Hepatocyte (in vitro differentiated cells): ENCODE measurements around the gene ATXN3L. TPM values are rescaled to one million over a fixed set of nuclear protein-coding genes. Genes with fewer than 3 reads are reported as not detected.

ENCODE experiments used
- DNase-seq: peaks from one replicate; pipeline ENCODE4 v3.0.0-alpha.2; 2016; ENCODE audit warnings: low spot score
- H2AFZ ChIP-seq: fragments of 200-600 bp; sonication (generic); 2 replicates; pipeline ENCODE4 v1.6.0; 2016; ENCODE audit warnings: antibody characterized with exemption, mild to moderate bottlenecking
- H3K27ac ChIP-seq: fragments of 200-600 bp; sonication (generic); 2 replicates; pipeline ENCODE4 v1.5.1; 2016; ENCODE audit warnings: mild to moderate bottlenecking
- H3K27me3 ChIP-seq: fragments of 200-600 bp; sonication (generic); 2 replicates; pipeline ENCODE4 v1.6.1; 2016
- H3K36me3 ChIP-seq: fragments of 200-600 bp; sonication (generic); replicated peaks from 2 replicates; pipeline ENCODE4 v1.5.1; 2016; ENCODE audit warnings: low read depth; ENCODE audit not compliant: insufficient read depth
- H3K4me1 ChIP-seq: fragments of 200-600 bp; sonication (generic); 2 replicates; pipeline ENCODE4 v1.5.1; 2016; ENCODE audit warnings: mild to moderate bottlenecking, moderate library complexity; ENCODE audit not compliant: insufficient read depth
- H3K4me2 ChIP-seq: fragments of 200-600 bp; sonication (generic); 2 replicates; pipeline ENCODE4 v1.6.0; 2016
- H3K4me3 ChIP-seq: fragments of 200-600 bp; sonication (generic); 2 replicates; pipeline ENCODE4 v1.5.1; 2016; ENCODE audit warnings: mild to moderate bottlenecking
- H3K79me2 ChIP-seq: fragments of 200-600 bp; sonication (generic); 2 replicates; pipeline ENCODE4 v1.6.0; 2017; ENCODE audit warnings: mild to moderate bottlenecking
- H3K9me2 ChIP-seq: fragments of 200-600 bp; sonication (generic); replicated peaks from 2 replicates; pipeline ENCODE4 v1.6.0; 2017; ENCODE audit warnings: mild to moderate bottlenecking; ENCODE audit not compliant: insufficient read depth
- H3K9me3 ChIP-seq: fragments of 200-600 bp; sonication (generic); 2 replicates; pipeline ENCODE4 v1.5.1; 2016; ENCODE audit warnings: low read depth, mild to moderate bottlenecking
- H4K20me1 ChIP-seq: fragments of 200-600 bp; sonication (generic); 2 replicates; pipeline ENCODE4 v1.6.0; 2016; ENCODE audit warnings: mild to moderate bottlenecking; ENCODE audit not compliant: insufficient read depth, poor library complexity, severe bottlenecking
- EZH2 ChIP-seq: fragments of 200-600 bp; sonication (generic); IDR thresholded peaks from 2 replicates; pipeline ENCODE4 v1.6.1; 2016; ENCODE audit warnings: antibody characterized with exemption, mild to moderate bottlenecking, borderline replicate concordance
- EZH2phosphoT487 ChIP-seq: fragments of 200-600 bp; sonication (generic); IDR thresholded peaks from one replicate; pipeline ENCODE4 v1.6.1; 2018; ENCODE audit warnings: antibody characterized with exemption, mild to moderate bottlenecking, low read depth, moderate library complexity; ENCODE audit not compliant: unreplicated experiment, severe bottlenecking
- WGBS: methylation state at CpG from one replicate; pipeline ENCODE4 v1.1.6; 2016; ENCODE audit warnings: low lambda C conversion rate; ENCODE audit errors: missing lambda C conversion rate; 5-methylcytosine and 5-hydroxymethylcytosine counted together
- polyA plus RNA-seq: library from polyadenylated mRNA; unstranded; fragments of >200 nt; fragmentation: Nextera tagmentation; extraction: Ambion mirVana; gene quantifications from 2 replicates; pipeline ENCODE4 v1.2.1, GENCODE V29; 2016
- total RNA-seq: library from RNA; depleted of rRNA; stranded (reverse); fragments of >200 nt; gene quantifications from 2 replicates; pipeline ENCODE4 v1.2.3, GENCODE V29; 2014
- TF ChIP-seq, protein P1 (sequence below): fragments of 200-600 bp; sonication (generic); IDR thresholded peaks from 2 replicates; pipeline ENCODE4 v1.5.1; 2016; ENCODE audit warnings: antibody characterized with exemption, mild to moderate bottlenecking; ENCODE audit not compliant: poor library complexity

Gene ATXN3L
- total and polyA plus RNA-seq, 2 experiments from 2014 or later = not detected

DNA sequence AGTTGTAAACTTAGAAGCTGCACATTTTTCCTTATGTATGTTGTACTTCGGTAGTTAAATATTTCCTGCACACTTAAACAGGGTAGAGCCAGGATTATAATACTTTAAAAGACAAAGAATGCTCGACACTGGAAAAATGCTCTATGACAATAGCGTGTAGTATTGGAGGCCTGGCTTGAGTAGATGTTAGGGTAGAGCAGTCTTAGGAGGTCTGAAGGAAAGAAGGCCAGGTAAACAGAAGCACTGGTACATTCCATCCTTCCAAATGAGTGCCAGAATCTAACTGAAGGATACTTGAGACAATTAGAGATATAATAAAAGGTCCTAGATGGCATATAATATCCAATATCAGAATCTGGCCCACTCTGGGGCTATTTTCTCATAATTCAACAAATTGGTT, 42.3 kb downstream of the ATXN3L start:
- no peaks in the 10 kb centered on the region for H3K79me2 ChIP-seq
- no peaks in the 10 kb centered on the region for H3K9me3 ChIP-seq
- H3K4me3 ChIP-seq = no peak overlapping the region
- H3K36me3 ChIP-seq = no peaks in the 10 kb centered on the region
- no peaks in the 10 kb centered on the region for H3K9me2 ChIP-seq
- peak overlapping the region; percentile 64 for H3K27ac ChIP-seq
- peaks cover 18% of the 10 kb centered on the region for H3K4me1 ChIP-seq
- TF ChIP-seq EZH2 (no peak), EZH2phosphoT487 (no peak)
- TF ChIP-seq, protein P1, sequence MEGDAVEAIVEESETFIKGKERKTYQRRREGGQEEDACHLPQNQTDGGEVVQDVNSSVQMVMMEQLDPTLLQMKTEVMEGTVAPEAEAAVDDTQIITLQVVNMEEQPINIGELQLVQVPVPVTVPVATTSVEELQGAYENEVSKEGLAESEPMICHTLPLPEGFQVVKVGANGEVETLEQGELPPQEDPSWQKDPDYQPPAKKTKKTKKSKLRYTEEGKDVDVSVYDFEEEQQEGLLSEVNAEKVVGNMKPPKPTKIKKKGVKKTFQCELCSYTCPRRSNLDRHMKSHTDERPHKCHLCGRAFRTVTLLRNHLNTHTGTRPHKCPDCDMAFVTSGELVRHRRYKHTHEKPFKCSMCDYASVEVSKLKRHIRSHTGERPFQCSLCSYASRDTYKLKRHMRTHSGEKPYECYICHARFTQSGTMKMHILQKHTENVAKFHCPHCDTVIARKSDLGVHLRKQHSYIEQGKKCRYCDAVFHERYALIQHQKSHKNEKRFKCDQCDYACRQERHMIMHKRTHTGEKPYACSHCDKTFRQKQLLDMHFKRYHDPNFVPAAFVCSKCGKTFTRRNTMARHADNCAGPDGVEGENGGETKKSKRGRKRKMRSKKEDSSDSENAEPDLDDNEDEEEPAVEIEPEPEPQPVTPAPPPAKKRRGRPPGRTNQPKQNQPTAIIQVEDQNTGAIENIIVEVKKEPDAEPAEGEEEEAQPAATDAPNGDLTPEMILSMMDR = no peak
- 44% methylated on average over 3 of the region's 3 CpGs for WGBS
- H2AFZ ChIP-seq = no peak overlapping the region
- no peaks in the 10 kb centered on the region for H4K20me1 ChIP-seq
- no peak overlapping the region for H3K4me2 ChIP-seq
- H3K27me3 ChIP-seq = no peaks in the 10 kb centered on the region
- DNase-seq = no peak

DNA sequence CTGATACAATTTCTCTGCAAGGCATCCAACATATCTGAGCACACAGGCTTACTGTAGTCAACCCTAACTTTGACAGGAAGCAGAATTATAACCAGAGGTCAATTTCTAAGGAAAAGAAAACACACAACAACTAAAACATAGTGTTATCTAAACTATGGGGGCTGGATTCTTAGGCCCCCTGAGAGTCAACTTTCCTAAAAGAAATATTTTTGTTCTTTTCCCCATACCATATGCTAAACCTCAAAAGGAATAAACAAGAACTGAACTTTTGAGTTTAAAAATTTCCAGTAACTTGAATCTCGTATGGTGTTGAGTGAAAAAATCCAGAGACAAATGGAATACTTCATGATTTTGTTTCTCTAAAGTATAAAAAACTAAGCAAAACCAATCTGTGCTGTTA, 42.9 kb downstream of the ATXN3L start:
- Histone ChIP-seq H3K4me2 (no peak overlapping the region), H3K27me3 (no peaks in the 10 kb centered on the region), H3K79me2 (no peaks in the 10 kb centered on the region), H4K20me1 (no peaks in the 10 kb centered on the region), H3K4me3 (no peak overlapping the region), H3K9me2 (no peaks in the 10 kb centered on the region), H3K4me1 (peaks cover 18% of the 10 kb centered on the region), H3K36me3 (no peaks in the 10 kb centered on the region), H3K27ac (peak overlapping the region; percentile 64), H3K9me3 (no peaks in the 10 kb centered on the region), H2AFZ (no peak overlapping the region)
- 59% methylated on average over 1 of the region's 1 CpG for WGBS
- TF ChIP-seq, protein P1 = no peak
- TF ChIP-seq EZH2phosphoT487 (no peak), EZH2 (no peak)
- no peak for DNase-seq

DNA sequence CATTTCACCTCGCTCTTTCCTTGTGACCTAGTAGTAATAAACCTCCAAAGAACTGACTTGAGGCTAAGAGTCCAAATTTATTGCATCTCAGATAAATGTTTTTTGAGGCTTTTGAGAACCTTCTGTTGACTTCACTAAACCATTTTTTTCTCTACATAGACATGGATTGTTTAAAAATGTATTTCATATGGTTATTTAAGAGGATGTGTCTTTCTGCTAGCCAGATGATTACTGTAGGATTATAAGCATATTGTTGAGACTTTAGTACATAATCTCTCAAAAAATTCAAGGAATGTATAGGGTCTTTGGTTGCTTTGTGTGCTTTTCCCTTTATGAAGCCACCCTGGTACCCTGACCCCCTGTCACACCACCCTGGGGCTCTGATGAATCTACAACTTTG, 44.8 kb downstream of the ATXN3L start:
- Histone ChIP-seq H4K20me1 (no peaks in the 10 kb centered on the region), H3K27ac (no peak overlapping the region), H2AFZ (no peak overlapping the region), H3K4me3 (no peak overlapping the region), H3K9me3 (no peaks in the 10 kb centered on the region), H3K9me2 (no peaks in the 10 kb centered on the region), H3K79me2 (no peaks in the 10 kb centered on the region), H3K4me1 (peaks cover 18% of the 10 kb centered on the region), H3K4me2 (no peak overlapping the region), H3K27me3 (no peaks in the 10 kb centered on the region), H3K36me3 (no peaks in the 10 kb centered on the region)
- DNase-seq = no peak
- TF ChIP-seq EZH2phosphoT487 (no peak), EZH2 (no peak)
- TF ChIP-seq, protein P1 = no peak
- 96% methylated on average over 1 of the region's 1 CpG for WGBS

DNA sequence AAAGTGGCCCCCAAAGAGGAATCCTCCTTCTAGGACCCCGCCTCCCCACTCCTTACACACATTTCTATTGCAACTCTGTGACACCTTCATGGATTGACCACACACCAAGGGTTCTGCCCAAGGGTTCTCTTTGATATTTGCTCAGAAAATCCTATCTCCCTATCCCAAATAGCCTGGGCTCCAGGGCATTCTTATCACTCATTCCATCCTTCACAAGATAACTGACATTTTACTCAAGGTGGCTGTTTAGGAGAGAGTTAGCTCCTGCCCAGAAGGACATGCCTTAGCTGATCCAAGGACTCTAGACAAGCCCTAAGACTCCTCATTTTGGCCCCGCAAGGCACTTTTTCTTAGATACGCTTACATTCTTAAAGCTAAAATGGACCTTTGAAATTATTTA, 47.4 kb downstream of the ATXN3L start:
- Histone ChIP-seq H3K36me3 (no peaks in the 10 kb centered on the region), H4K20me1 (no peaks in the 10 kb centered on the region), H3K4me1 (peaks cover 10% of the 10 kb centered on the region), H3K4me3 (no peak overlapping the region), H3K27ac (no peak overlapping the region), H3K4me2 (no peak overlapping the region), H3K79me2 (no peaks in the 10 kb centered on the region), H2AFZ (no peak overlapping the region), H3K9me3 (no peaks in the 10 kb centered on the region), H3K9me2 (no peaks in the 10 kb centered on the region), H3K27me3 (no peaks in the 10 kb centered on the region)
- no peak for DNase-seq
- TF ChIP-seq EZH2 (no peak), EZH2phosphoT487 (no peak)
- TF ChIP-seq, protein P1 = no peak
- 98% methylated on average over 3 of the region's 3 CpGs for WGBS
